GM21528 (cell line): Measurements from ENCODE around the gene ZNF511.
"Not testable (repeated sequence)": the region's sequence is repeated elsewhere in the genome, so short reads cannot be mapped to it uniquely, and the experiment has no call there.

Experiments
- ATAC-seq: cut with Tn5 transposase; IDR thresholded peaks from one replicate; pipeline ENCODE4 v1.9.1; 2021; ENCODE audit warnings: mild to moderate bottlenecking, moderate library complexity; ENCODE audit not compliant: unreplicated experiment, low FRiP score

The ZNF511 gene

GRCh38 chr10:133313192-133313591, 4.5 kb downstream of the ZNF511 start:
- no peak for ATAC-seq

GRCh38 chr10:133314911-133315310, 6.2 kb downstream of the ZNF511 start:
- no peak for ATAC-seq

- ATAC-seq, result no peak
Observed at GRCh38 chr10:133315847-133316246, 7.1 kb downstream of the ZNF511 start.

GRCh38 chr10:133316266-133316665, 7.6 kb downstream of the ZNF511 start:
- no peak for ATAC-seq

- ATAC-seq, result no peak
Observed at GRCh38 chr10:133316732-133317131, 8.0 kb downstream of the ZNF511 start.

- peak; percentile 54 for ATAC-seq
Observed at GRCh38 chr10:133318494-133319127, 9.9 kb downstream of the ZNF511 start.

GRCh38 chr10:133320852-133321422, 12.2 kb downstream of the ZNF511 start:
- not testable (repeated sequence) for ATAC-seq

- not testable (repeated sequence) for ATAC-seq
Observed at GRCh38 chr10:133322064-133322709, 13.5 kb downstream of the ZNF511 start.

GRCh38 chr10:133324198-133324792, 15.6 kb downstream of the ZNF511 start:
- ATAC-seq, result no peak

GRCh38 chr10:133324857-133325260, 16.1 kb downstream of the ZNF511 start:
- no peak for ATAC-seq

GRCh38 chr10:133325440-133326222, 16.9 kb downstream of the ZNF511 start:
- no peak for ATAC-seq

- ATAC-seq, result no peak
Observed at GRCh38 chr10:133326223-133326551, 17.5 kb downstream of the ZNF511 start.

GRCh38 chr10:133326745-133327650, 18.3 kb downstream of the ZNF511 start:
- ATAC-seq, result no peak

GRCh38 chr10:133327651-133328357, 19.1 kb downstream of the ZNF511 start:
- ATAC-seq, result no peak

GRCh38 chr10:133328358-133329343, 19.9 kb downstream of the ZNF511 start:
- ATAC-seq, result no peak

GRCh38 chr10:133329491-133330202, 20.9 kb downstream of the ZNF511 start:
- peak; percentile 90 for ATAC-seq

GRCh38 chr10:133332936-133333699, 24.4 kb downstream of the ZNF511 start:
- ATAC-seq, result no peak
